HG03354 (cell line): ENCODE measurements around the gene OBSL1.

Experiments used
- ATAC-seq: cut with Tn5 transposase; IDR thresholded peaks from one replicate; pipeline ENCODE4 v1.9.1; 2021; ENCODE audit warnings: mild to moderate bottlenecking; ENCODE audit not compliant: unreplicated experiment, poor library complexity, severe bottlenecking

The OBSL1 gene

GRCh38 chr2:219569041-219569440, 2.3 kb downstream of the OBSL1 start:
- no peak for ATAC-seq

- ATAC-seq = no peak
These were observed 3.5 kb downstream of the OBSL1 start for GRCh38 chr2:219567791-219568361.

- no peak for ATAC-seq
These were observed 4.2 kb downstream of the OBSL1 start for GRCh38 chr2:219567131-219567530.

GRCh38 chr2:219566640-219567039, 4.7 kb downstream of the OBSL1 start:
- no peak for ATAC-seq

GRCh38 chr2:219565130-219566080, 5.9 kb downstream of the OBSL1 start:
- no peak for ATAC-seq

GRCh38 chr2:219563271-219563928, 7.9 kb downstream of the OBSL1 start:
- no peak for ATAC-seq

GRCh38 chr2:219562049-219563020, 9.0 kb downstream of the OBSL1 start:
- no peak for ATAC-seq

GRCh38 chr2:219561179-219562048, 9.9 kb downstream of the OBSL1 start:
- ATAC-seq = no peak

GRCh38 chr2:219560893-219561178, 10.5 kb downstream of the OBSL1 start:
- no peak for ATAC-seq

- ATAC-seq = peak; percentile 59
These were observed 11.1 kb downstream of the OBSL1 start for GRCh38 chr2:219560037-219560892.

- no peak for ATAC-seq
These were observed 12.0 kb downstream of the OBSL1 start for GRCh38 chr2:219559156-219559915.

- ATAC-seq = no peak
These were observed 13.3 kb downstream of the OBSL1 start for GRCh38 chr2:219557791-219558785.

- no peak for ATAC-seq
These were observed 14.0 kb downstream of the OBSL1 start for GRCh38 chr2:219557320-219557719.

GRCh38 chr2:219556413-219556812, 14.9 kb downstream of the OBSL1 start:
- ATAC-seq = no peak

- ATAC-seq = no peak
These were observed 15.4 kb downstream of the OBSL1 start for GRCh38 chr2:219555956-219556355.

GRCh38 chr2:219554350-219554749, 17.0 kb downstream of the OBSL1 start:
- no peak for ATAC-seq
